ENCODE data around the gene COG6.

COG6 gene

GRCh38 chr13:39646122-39646521 is 9.3 kb upstream of the COG6 start:
- ChIA-PET CTCF (interaction anchor here (0.7 kb wide), 1 partner anchor 11 kb away, joined by 3 read pairs; no protein-coding TSS in a partner anchor), POLR2A (ENCODE audit: low non-redundant PET) (no interaction called here)
- TF ChIP-seq, protein P1, sequence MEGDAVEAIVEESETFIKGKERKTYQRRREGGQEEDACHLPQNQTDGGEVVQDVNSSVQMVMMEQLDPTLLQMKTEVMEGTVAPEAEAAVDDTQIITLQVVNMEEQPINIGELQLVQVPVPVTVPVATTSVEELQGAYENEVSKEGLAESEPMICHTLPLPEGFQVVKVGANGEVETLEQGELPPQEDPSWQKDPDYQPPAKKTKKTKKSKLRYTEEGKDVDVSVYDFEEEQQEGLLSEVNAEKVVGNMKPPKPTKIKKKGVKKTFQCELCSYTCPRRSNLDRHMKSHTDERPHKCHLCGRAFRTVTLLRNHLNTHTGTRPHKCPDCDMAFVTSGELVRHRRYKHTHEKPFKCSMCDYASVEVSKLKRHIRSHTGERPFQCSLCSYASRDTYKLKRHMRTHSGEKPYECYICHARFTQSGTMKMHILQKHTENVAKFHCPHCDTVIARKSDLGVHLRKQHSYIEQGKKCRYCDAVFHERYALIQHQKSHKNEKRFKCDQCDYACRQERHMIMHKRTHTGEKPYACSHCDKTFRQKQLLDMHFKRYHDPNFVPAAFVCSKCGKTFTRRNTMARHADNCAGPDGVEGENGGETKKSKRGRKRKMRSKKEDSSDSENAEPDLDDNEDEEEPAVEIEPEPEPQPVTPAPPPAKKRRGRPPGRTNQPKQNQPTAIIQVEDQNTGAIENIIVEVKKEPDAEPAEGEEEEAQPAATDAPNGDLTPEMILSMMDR (conservative IDR thresholded peaks at IDR 0.05; ENCODE audit: low read depth), result no peak
- no peak overlapping the region for H3K27ac ChIP-seq
- DNase-seq (ENCODE audit: low spot score), result no peak

GRCh38 chr13:39655041-39655568 is 357 bp upstream of the COG6 start:
- TF ChIP-seq, protein P1 (conservative IDR thresholded peaks at IDR 0.05; ENCODE audit: low read depth), result no peak
- ChIA-PET CTCF (interaction anchor here (2.3 kb wide), 1 partner anchor 43 kb away, joined by 9 read pairs; no protein-coding TSS in a partner anchor), POLR2A (ENCODE audit: low non-redundant PET) (no interaction called here)
- peak overlapping the region; percentile 64; the same call in 1 of the 2 replicates for H3K27ac ChIP-seq
- no peak for DNase-seq (ENCODE audit: low spot score)

- H3K27ac ChIP-seq, result peak overlapping the region; percentile 64; the same call in 1 of the 2 replicates
- no peak for DNase-seq (ENCODE audit: low spot score)
- TF ChIP-seq, protein P1 (conservative IDR thresholded peaks at IDR 0.05; ENCODE audit: low read depth), result no peak
- ChIA-PET CTCF (interaction anchor here (0.6 to 2.3 kb wide), 3 partner anchors 44 to 1887 kb away, joined by 3 to 9 read pairs (median 3); no protein-coding TSS in a partner anchor), POLR2A (ENCODE audit: low non-redundant PET) (no interaction called here)
These were observed 839 bp downstream of the COG6 start for GRCh38 chr13:39656325-39656677.

DNA sequence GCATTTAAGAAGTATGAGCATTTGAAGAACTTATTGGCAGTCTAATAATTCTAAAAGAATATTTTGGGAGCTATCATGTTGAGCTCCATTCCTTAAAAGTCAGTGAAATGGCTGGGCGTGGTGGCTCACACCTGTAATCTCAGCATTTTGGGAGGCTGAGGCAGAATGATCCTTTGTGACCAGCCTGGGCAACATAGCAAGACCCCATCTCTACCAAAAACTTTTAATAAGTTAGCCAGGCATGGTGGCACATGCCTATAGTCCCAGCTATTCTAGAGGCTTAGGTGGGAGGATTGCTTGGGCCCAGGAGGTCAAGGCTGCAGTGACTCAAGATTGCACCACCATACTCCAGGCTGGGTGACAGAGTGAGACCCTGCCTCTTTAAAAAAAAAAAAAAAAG is 8.0 kb downstream of the COG6 start:
- DNase-seq (ENCODE audit: low spot score), result no peak
- ChIA-PET CTCF (no interaction called here), POLR2A (ENCODE audit: low non-redundant PET) (no interaction called here)
- TF ChIP-seq, protein P1 (conservative IDR thresholded peaks at IDR 0.05; ENCODE audit: low read depth), result no peak
- H3K27ac ChIP-seq, result no peak overlapping the region

DNA sequence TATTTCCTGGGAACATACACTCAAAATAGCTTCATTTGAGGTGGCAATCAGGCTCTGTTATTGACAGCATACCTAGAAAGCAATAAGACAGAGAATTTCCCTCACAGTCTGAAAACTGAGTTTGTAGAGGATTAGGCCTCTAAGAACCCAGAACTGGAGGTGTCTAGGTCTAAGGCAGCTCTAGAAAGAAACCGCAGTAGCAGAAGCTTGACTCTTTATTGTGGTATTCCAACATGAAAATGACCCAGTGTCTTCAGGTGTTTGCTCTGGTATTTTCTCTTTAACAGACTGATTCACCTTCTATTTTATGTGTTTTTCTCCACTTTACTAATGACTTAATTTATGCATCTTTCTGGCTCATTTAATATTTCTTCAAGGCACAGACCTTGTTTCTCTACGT is 8.5 kb downstream of the COG6 start:
- DNase-seq (ENCODE audit: low spot score), result no peak
- CTCF ChIA-PET, result no interaction called here
- TF ChIP-seq, protein P1 (conservative IDR thresholded peaks at IDR 0.05; ENCODE audit: low read depth), result no peak
- POLR2A ChIA-PET (ENCODE audit: low non-redundant PET), result no interaction called here
- no peak overlapping the region for H3K27ac ChIP-seq

- no peak overlapping the region for H3K27ac ChIP-seq
- DNase-seq (ENCODE audit: low spot score), result no peak
- ChIA-PET CTCF (no interaction called here), POLR2A (ENCODE audit: low non-redundant PET) (no interaction called here)
- TF ChIP-seq, protein P1 (conservative IDR thresholded peaks at IDR 0.05; ENCODE audit: low read depth), result no peak
These were observed 10.3 kb downstream of the COG6 start for GRCh38 chr13:39665763-39666162.
